SK-N-SH (cell line): ENCODE measurements around the gene CPSF3. TPM values are rescaled to one million over a fixed set of nuclear protein-coding genes. Genes with fewer than 3 reads are reported as not detected.

Experiments
- CTCF ChIA-PET: fragments of 300-600, 350-600 bp; formaldehyde crosslinking; extraction: SDS; loops from one replicate; lab custom pipeline; 2021; lab: Yijun Ruan, JAX
- POLR2A ChIA-PET: fragments of 350-600 bp; sonication (Branson Sonifier 250); formaldehyde crosslinking; extraction: SDS; loops from one replicate; lab custom pipeline; 2020; ENCODE audit warnings: antibody characterized with exemption, inconsistent platforms; lab: Yijun Ruan, JAX
- DNase-seq: peaks from one replicate; pipeline ENCODE4 v3.0.0; 2012
- H2AFZ ChIP-seq: fragments of 200-600 bp; sonication (generic); 2 replicates; pipeline ENCODE4 v1.8.1; 2016; ENCODE audit warnings: antibody characterized with exemption, mild to moderate bottlenecking, low read depth
- H3F3A ChIP-seq: fragments of 200-600 bp; sonication (generic); replicated peaks from 2 replicates; pipeline ENCODE3; 2016; ENCODE audit warnings: antibody characterized with exemption, mild to moderate bottlenecking; ENCODE audit not compliant: insufficient read depth
- H3K27ac ChIP-seq, 2 experiments: fragments of 200-500 bp in 1 of 2; fragments of 200-600 bp in 1 of 2; sonication (Bioruptor generic) in 1 of 2; sonication (generic), shearing (Covaris generic) in 1 of 2; 2 replicates each; pipeline versions ENCODE4 v1.5.1 to v1.6.1; 2014 to 2016; ENCODE audit warnings: low read depth in 2 of 2, inconsistent platforms in 1 of 2, low read length in 1 of 2, mild to moderate bottlenecking in 1 of 2, mixed read lengths in 1 of 2
- H3K27me3 ChIP-seq: fragments of 200-600 bp; sonication (generic), shearing (Covaris generic); 2 replicates; pipeline ENCODE4 v1.6.1; 2016; ENCODE audit warnings: mixed run types; ENCODE audit not compliant: insufficient read depth
- H3K36me3 ChIP-seq, 2 experiments: fragments of 200-500 bp in 1 of 2; fragments of 200-600 bp in 1 of 2; sonication (Bioruptor generic) in 1 of 2; sonication (generic) in 1 of 2; replicated peaks in 1 of 2; 2 replicates each; pipeline versions ENCODE3 to v1.5.1; 2014 to 2016; ENCODE audit warnings: low read length in 1 of 2, mild to moderate bottlenecking in 1 of 2; ENCODE audit not compliant: insufficient read depth in 2 of 2, control insufficient read depth in 1 of 2
- H3K4me1 ChIP-seq, 2 experiments: fragments of 200-500 bp in 1 of 2; fragments of 200-600 bp in 1 of 2; sonication (Bioruptor generic) in 1 of 2; sonication (generic), shearing (Covaris generic) in 1 of 2; 2 replicates each; pipeline versions ENCODE4 v1.5.1 to v1.6.1; 2014 to 2016; ENCODE audit warnings: low read depth in 1 of 2, low read length in 1 of 2, mixed run types in 1 of 2; ENCODE audit not compliant: insufficient read depth in 2 of 2, control insufficient read depth in 1 of 2
- H3K4me2 ChIP-seq: fragments of 200-600 bp; sonication (generic), shearing (Covaris generic); 2 replicates; pipeline ENCODE4 v1.6.1; 2017; ENCODE audit warnings: mixed run types
- H3K4me3 ChIP-seq, 2 experiments: fragments of 200-500 bp in 1 of 2; fragments of 200-600 bp in 1 of 2; sonication (Bioruptor generic) in 1 of 2; sonication (generic), shearing (Covaris generic) in 1 of 2; 2 replicates each; pipeline versions ENCODE4 v1.5.1 to v1.8.1; 2014 to 2016; ENCODE audit warnings: low read depth in 2 of 2, inconsistent platforms in 1 of 2, low read length in 1 of 2, mild to moderate bottlenecking in 1 of 2, mixed read lengths in 1 of 2, moderate library complexity in 1 of 2
- H3K79me2 ChIP-seq: fragments of 200-600 bp; sonication (generic); 2 replicates; pipeline ENCODE4 v1.8.1; 2017; ENCODE audit warnings: mild to moderate bottlenecking; ENCODE audit not compliant: insufficient read depth
- H3K9ac ChIP-seq: fragments of 200-600 bp; sonication (generic); 2 replicates; pipeline ENCODE4 v1.6.1; 2017; ENCODE audit warnings: mixed run types
- H3K9me2 ChIP-seq: fragments of 200-600 bp; sonication (generic); 2 replicates; pipeline ENCODE4 v1.6.1; 2017; ENCODE audit warnings: mixed run types
- H3K9me3 ChIP-seq: fragments of 200-600 bp; sonication (generic); 2 replicates; pipeline ENCODE4 v1.6.1; 2017; ENCODE audit warnings: mixed run types, mild to moderate bottlenecking, moderate library complexity
- H4K20me1 ChIP-seq: fragments of 200-600 bp; sonication (generic); 2 replicates; pipeline ENCODE4 v1.6.1; 2017; ENCODE audit warnings: mild to moderate bottlenecking, mixed run types; ENCODE audit not compliant: insufficient read depth
- ELF1 ChIP-seq: IDR thresholded peaks from 2 replicates; pipeline ENCODE4 v1.4.0; 2012
- MAX ChIP-seq: IDR thresholded peaks from 2 replicates; pipeline ENCODE4 v1.4.0; 2012; ENCODE audit warnings: low read depth
- REST ChIP-seq: IDR thresholded peaks from 2 replicates; pipeline ENCODE4 v1.6.1; 2012; ENCODE audit warnings: mild to moderate bottlenecking, low read depth, low read length, moderate library complexity
- RFX5 ChIP-seq: IDR thresholded peaks from 2 replicates; pipeline ENCODE4 v1.6.1; 2012; ENCODE audit warnings: mild to moderate bottlenecking, improper control_type of control experiment, low read length
- WGBS: methylation state at CpG from one replicate; pipeline ENCODE4 v1.1.6; 2017; ENCODE audit warnings: low lambda C conversion rate; 5-methylcytosine and 5-hydroxymethylcytosine counted together
- polyA plus RNA-seq, 3 experiments: library from polyadenylated mRNA; depleted of rRNA; stranded (reverse); fragments of >200 nt; gene quantifications; 2 replicates each; pipeline ENCODE4 v1.2.3, GENCODE V29; 2012

CPSF3 gene
- polyA plus RNA-seq, 1 of the 3 experiments (the other 2 are of a cell fraction) = 34.2 TPM

- TF ChIP-seq MAX (no peak), ELF1 (no peak)
- TF ChIP-seq, all 33 proteins: peak for 0
Measured at GRCh38 chr2:9407363-9407811, 16.1 kb upstream of the CPSF3 start (continued).

GRCh38 chr2:9408641-9409151 is 14.8 kb upstream of the CPSF3 start:
- no peak for TF ChIP-seq RFX5
- H2AFZ ChIP-seq = no peak overlapping the region
- H3K79me2 ChIP-seq = peaks cover 14% of the 10 kb centered on the region; the same call in 1 of the 2 replicates
- H3K9me3 ChIP-seq = no peaks in the 10 kb centered on the region
- peaks cover 50% of the 10 kb centered on the region for H3F3A ChIP-seq
- peaks cover 52 to 55% of the 10 kb centered on the region in 2 experiments for H3K36me3 ChIP-seq
- peaks cover 0 to 3% of the 10 kb centered on the region in 2 experiments; a peak in 2 of 4 replicates for H3K4me1 ChIP-seq
- H3K27me3 ChIP-seq = no peaks in the 10 kb centered on the region
- ChIA-PET POLR2A (interaction anchor here (1.4 kb wide), 1 partner anchor 14 kb away, joined by 4 read pairs; the partner anchor contains the start of gene ITGB1BP1), CTCF (interaction anchor here (0.7 to 1.1 kb wide), 3 partner anchors 38 to 269 kb away, joined by 3 to 5 read pairs (median 3); no protein-coding TSS in a partner anchor)
- no peak overlapping the region; a peak in 1 of 4 replicates for H3K27ac ChIP-seq
- H4K20me1 ChIP-seq = peaks cover 8% of the 10 kb centered on the region
- WGBS = 87% methylated on average over 9 of the region's 9 CpGs
- no peak overlapping the region for H3K9ac ChIP-seq
- DNase-seq = no peak
- no peak overlapping the region for H3K4me2 ChIP-seq
- no peak overlapping the region for H3K4me3 ChIP-seq
- no peaks in the 10 kb centered on the region for H3K9me2 ChIP-seq

GRCh38 chr2:9410108-9410507 is 13.3 kb upstream of the CPSF3 start:
- POLR2A ChIA-PET = no interaction called here
- H3F3A ChIP-seq = peaks cover 39% of the 10 kb centered on the region
- WGBS = 97% methylated on average over 3 of the region's 3 CpGs
- no peaks in the 10 kb centered on the region; a peak in 2 of 4 replicates for H3K4me1 ChIP-seq
- no peak for DNase-seq
- H3K79me2 ChIP-seq = peaks cover 28% of the 10 kb centered on the region
- H3K4me2 ChIP-seq = no peak overlapping the region
- CTCF ChIA-PET = no interaction called here
- H3K9me3 ChIP-seq = no peaks in the 10 kb centered on the region
- H3K9me2 ChIP-seq = no peaks in the 10 kb centered on the region
- peaks cover 45 to 51% of the 10 kb centered on the region in 2 experiments for H3K36me3 ChIP-seq
- TF ChIP-seq RFX5 (no peak), REST (no peak)
- H3K4me3 ChIP-seq = no peak overlapping the region
- no peak overlapping the region for H3K9ac ChIP-seq
- no peak overlapping the region for H2AFZ ChIP-seq
- H3K27ac ChIP-seq = no peak overlapping the region
- no peaks in the 10 kb centered on the region for H3K27me3 ChIP-seq
- no peaks in the 10 kb centered on the region; the same call in 1 of the 2 replicates for H4K20me1 ChIP-seq
